Activated gamma-delta T cell treated with anti-CD3 and anti-CD28 coated beads, Interleukin-2, amount 50 U/mL, for 16 hours (primary cell): ENCODE results near the gene TSKU.
"Not testable (repeated sequence)": the region's sequence is repeated elsewhere in the genome, so short reads cannot be mapped to it uniquely, and the experiment has no call there.

Experiments used
- DNase-seq: peaks from one replicate; pipeline ENCODE4 v3.0.0-alpha.2; 2020; ENCODE audit warnings: low read depth

The TSKU gene

DNA sequence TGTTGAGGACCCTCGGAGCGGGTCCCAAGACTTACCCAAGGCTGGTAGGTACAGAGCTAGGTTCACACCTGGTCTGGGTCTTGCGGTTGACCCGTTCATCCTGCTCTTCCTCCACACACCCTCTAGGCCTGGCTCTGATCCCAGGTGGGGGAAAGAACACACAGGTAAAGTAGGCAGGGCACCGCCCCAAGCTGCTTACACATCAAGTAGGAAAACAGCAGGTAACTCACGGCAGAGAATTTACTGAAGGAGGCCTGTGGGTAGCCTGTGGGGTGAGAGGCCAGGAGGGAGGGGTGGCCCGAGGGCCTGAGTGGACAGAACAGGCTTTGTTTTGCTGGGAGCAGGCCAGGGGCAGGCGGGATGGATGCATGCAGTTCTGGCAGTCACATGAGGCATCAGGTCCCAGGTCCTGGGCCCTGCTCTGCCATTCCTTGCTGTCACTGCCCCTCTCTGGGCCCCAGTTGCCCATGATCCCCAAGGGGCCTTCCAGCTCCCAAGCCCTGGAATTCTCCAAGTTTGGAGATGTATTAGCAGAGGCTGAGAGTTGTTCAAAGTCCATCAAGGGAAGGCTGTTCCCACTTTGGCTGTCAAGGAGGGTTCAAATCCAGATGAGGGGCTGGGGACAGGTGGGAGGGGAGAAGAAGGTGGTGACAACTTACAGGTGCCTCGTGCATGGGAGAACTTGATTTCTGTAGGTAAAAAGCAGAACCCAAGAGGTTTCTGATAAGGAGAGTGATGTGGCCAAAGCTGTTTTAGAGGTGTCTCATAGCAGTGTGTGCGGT is 5.7 kb downstream of the TSKU start:
- DNase-seq, result no peak

- no peak for DNase-seq
Observed at GRCh38 chr11:76789443-76789719, 6.2 kb downstream of the TSKU start.

GRCh38 chr11:76790251-76790650 is 7.1 kb downstream of the TSKU start:
- no peak for DNase-seq

- DNase-seq, result not testable (repeated sequence)
Observed at GRCh38 chr11:76791002-76791770, 8.0 kb downstream of the TSKU start.

DNA sequence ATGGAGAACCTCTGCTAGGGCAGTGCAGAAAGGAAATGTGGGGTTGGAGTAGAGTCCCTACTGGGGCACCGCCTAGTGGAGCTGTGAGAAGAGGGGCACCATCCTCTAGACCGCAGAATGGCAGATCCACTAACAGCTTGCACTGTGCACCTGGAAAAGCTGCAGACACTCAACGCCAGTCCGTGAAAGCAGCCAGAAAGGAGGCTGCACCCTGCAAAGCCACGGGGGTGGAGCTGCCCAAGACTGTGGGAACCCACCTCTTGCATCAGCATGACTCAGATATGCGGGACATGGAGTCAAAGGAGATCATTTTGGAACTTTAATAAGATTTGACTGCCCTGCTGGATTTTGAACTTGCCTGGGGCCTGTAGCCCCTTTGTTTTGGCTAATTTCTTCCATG is 8.7 kb downstream of the TSKU start:
- DNase-seq, result no peak

DNA sequence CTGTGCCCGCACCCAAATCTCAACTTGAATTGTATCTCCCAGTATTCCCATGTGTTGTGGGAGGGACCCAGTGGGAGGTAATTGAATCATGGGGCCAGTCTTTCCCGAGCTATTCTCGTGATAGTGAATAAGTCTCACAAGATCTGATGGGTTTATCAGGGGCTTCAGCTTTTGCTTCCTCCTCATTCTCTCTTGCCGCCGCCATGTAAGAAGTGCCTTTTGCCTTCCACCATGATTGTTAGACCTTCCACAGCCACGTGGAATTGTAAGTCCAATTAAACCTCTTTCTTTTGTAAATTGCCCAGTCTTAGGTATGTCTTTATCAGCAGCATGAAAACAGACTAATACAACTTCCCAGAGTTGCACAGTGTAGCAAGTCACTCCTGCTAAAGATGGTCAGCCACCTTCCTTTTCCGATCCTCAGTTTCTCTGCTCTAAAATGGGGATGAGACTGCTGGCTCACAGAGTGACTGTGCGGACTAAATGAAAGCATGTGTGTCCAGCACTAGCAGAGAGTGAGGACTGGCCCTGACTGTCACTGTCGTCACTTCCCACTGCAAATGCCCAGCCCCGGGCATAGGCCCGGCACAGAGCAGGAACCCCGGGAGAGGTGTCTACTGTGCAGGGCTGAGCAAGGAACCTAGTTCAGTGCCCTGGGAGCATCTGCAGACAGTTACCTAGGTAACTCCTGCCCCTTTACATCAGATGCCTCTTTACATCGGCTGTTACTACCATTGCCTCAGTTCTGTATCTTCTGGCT is 9.5 kb downstream of the TSKU start:
- DNase-seq, result no peak

GRCh38 chr11:76793391-76794291 is 10.5 kb downstream of the TSKU start:
- no peak for DNase-seq

- DNase-seq, result no peak
Observed at GRCh38 chr11:76794371-76795289, 11.5 kb downstream of the TSKU start.

GRCh38 chr11:76795290-76795935 is 12.3 kb downstream of the TSKU start:
- no peak for DNase-seq

GRCh38 chr11:76795936-76796441 is 12.8 kb downstream of the TSKU start:
- DNase-seq, result no peak

GRCh38 chr11:76796511-76797198 is 13.5 kb downstream of the TSKU start:
- no peak for DNase-seq

GRCh38 chr11:76797341-76798201 is 14.4 kb downstream of the TSKU start:
- DNase-seq, result no peak

DNA sequence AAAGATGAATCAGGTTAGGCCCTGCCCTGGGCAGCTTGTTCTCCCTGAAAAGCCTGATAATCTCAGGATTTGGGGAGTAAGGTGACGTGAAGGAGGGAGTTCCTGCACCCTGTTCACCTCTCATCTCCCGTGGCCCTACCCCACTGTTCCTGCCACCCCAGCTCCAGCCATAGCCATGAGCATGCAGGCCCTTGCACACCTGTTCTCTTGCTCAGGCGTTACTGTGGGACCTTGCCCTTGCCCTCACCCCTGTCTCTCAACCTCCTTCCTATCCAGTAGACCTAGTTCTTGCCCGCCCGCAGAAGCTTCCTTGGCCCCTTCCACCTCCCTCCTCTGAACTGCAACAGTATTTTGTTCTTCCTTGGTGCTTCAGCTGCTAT is 15.0 kb downstream of the TSKU start:
- DNase-seq, result no peak

GRCh38 chr11:76798671-76799065 is 15.5 kb downstream of the TSKU start:
- DNase-seq, result no peak

DNA sequence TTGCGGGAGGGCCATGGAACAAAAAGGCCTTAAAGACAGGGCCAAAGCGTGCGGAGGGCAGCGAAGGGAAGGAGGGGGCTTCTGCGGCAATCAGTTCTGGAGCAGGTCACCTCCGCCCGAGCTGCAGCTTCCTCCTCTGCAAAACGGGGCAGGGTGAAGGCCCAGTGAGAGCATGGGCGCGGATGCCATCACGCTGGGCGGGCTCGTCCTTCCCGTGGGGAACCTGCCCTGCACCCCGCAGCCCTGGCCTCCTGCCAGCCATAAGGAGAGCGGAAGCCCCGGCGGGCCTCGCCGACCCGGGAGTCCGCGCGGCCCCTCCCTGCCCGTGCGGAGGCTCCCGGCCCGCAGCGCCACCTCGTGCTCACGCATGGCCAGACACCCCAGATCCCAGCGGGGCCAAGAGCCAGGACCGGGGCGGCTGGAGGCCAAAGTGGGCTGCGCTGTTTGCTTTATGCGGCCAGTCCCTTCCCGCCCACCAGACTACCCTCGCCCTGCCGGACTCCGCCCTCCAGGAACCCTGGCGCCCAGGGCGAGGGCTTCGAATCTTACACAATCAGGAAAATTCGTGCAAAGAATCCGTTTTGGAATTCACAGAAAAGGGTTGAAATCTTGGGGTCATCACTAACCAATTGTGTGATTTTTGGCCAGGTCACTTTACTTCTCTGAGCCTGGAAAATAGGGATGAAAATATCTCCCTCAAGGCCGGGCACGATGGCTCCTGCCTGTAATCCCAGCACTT is 16.1 kb downstream of the TSKU start:
- peak; percentile 58 for DNase-seq

- no peak for DNase-seq
Observed at GRCh38 chr11:76800466-76801200, 17.5 kb downstream of the TSKU start.

- no peak for DNase-seq
Observed at GRCh38 chr11:76801225-76801624, 18.1 kb downstream of the TSKU start.
